ENCODE results near the gene CAVIN3.

CAVIN3 gene

DNA sequence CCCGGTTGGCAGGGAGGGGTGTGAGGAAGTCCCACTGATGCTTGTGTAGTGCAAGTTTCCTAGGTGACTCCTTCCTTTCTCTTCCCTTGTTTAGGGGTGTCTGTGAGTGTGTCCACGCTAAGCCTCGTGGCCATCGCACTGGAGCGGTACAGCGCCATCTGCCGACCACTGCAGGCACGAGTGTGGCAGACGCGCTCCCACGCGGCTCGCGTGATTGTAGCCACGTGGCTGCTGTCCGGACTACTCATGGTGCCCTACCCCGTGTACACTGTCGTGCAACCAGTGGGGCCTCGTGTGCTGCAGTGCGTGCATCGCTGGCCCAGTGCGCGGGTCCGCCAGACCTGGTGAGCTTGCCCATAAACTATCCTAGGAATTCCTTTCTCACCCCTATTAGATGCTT is 50.3 kb downstream of the CAVIN3 start:
- no peak for DNase-seq (ENCODE audit: low spot score)

Measured in CD4-positive, alpha-beta T cell treated with Interleukin-15 for 4 hours (primary cell).